ENCODE data around the gene DNLZ.

DNLZ gene

GRCh38 chr9:136397643-136398042 lies 34.1 kb upstream of the DNLZ start:
- Histone ChIP-seq H3K4me1 (no peaks in the 10 kb centered on the region), H3K4me2 (ENCODE audit: low read length) (no peak overlapping the region), H3K27me3 (ENCODE audit: control insufficient read depth, insufficient read depth, low read length) (no peaks in the 10 kb centered on the region), H3K4me3 (ENCODE audit: low read depth, low read length) (no peak overlapping the region), H3K9ac (no peak overlapping the region), H2AFZ (no peak overlapping the region), H3K9me3 (ENCODE audit: control insufficient read depth, low read length) (no peaks in the 10 kb centered on the region), H3K79me2 (no peaks in the 10 kb centered on the region), H3K27ac (no peak overlapping the region), H3K36me3 (ENCODE audit: control insufficient read depth, insufficient read depth, low read length) (no peaks in the 10 kb centered on the region)
- no peak for TF ChIP-seq CTCF (IDR thresholded peaks at IDR 0.05)

- no peaks in the 10 kb centered on the region for H3K4me1 ChIP-seq
- no peak overlapping the region for H3K27ac ChIP-seq
- no peaks in the 10 kb centered on the region for H3K36me3 ChIP-seq (ENCODE audit: control insufficient read depth, insufficient read depth, low read length)
Measured at GRCh38 chr9:136396219-136396515, 32.6 kb upstream of the DNLZ start.

GRCh38 chr9:136395345-136396218 lies 32.0 kb upstream of the DNLZ start:
- no peaks in the 10 kb centered on the region for H3K36me3 ChIP-seq (ENCODE audit: control insufficient read depth, insufficient read depth, low read length)
- H3K27ac ChIP-seq, result no peak overlapping the region
- H3K4me3 ChIP-seq (ENCODE audit: low read depth, low read length), result no peak overlapping the region
- TF ChIP-seq CTCF (IDR thresholded peaks at IDR 0.05), result no peak
- no peaks in the 10 kb centered on the region for H3K4me1 ChIP-seq
- H3K4me2 ChIP-seq (ENCODE audit: low read length), result no peak overlapping the region
- no peaks in the 10 kb centered on the region for H3K9me3 ChIP-seq (ENCODE audit: control insufficient read depth, low read length)
- H3K9ac ChIP-seq, result no peak overlapping the region
- no peaks in the 10 kb centered on the region for H3K79me2 ChIP-seq
- H2AFZ ChIP-seq, result no peak overlapping the region
- H3K27me3 ChIP-seq (ENCODE audit: control insufficient read depth, insufficient read depth, low read length), result no peaks in the 10 kb centered on the region

More at GRCh38 chr9:136396219-136396515, 32.6 kb upstream of the DNLZ start:
- Histone ChIP-seq H3K9me3 (ENCODE audit: control insufficient read depth, low read length) (no peaks in the 10 kb centered on the region), H3K79me2 (no peaks in the 10 kb centered on the region), H3K27me3 (ENCODE audit: control insufficient read depth, insufficient read depth, low read length) (no peaks in the 10 kb centered on the region), H3K4me3 (ENCODE audit: low read depth, low read length) (no peak overlapping the region), H2AFZ (no peak overlapping the region), H3K4me2 (ENCODE audit: low read length) (no peak overlapping the region), H3K9ac (no peak overlapping the region)
- TF ChIP-seq CTCF (IDR thresholded peaks at IDR 0.05), result no peak

GRCh38 chr9:136395020-136395340 lies 31.4 kb upstream of the DNLZ start:
- H2AFZ ChIP-seq, result no peak overlapping the region
- no peak overlapping the region for H3K27ac ChIP-seq
- no peaks in the 10 kb centered on the region for H3K9me3 ChIP-seq (ENCODE audit: control insufficient read depth, low read length)
- H3K79me2 ChIP-seq, result no peaks in the 10 kb centered on the region
- H3K4me3 ChIP-seq (ENCODE audit: low read depth, low read length), result no peak overlapping the region
- TF ChIP-seq CTCF (IDR thresholded peaks at IDR 0.05), result no peak
- no peaks in the 10 kb centered on the region for H3K36me3 ChIP-seq (ENCODE audit: control insufficient read depth, insufficient read depth, low read length)
- H3K4me1 ChIP-seq, result no peaks in the 10 kb centered on the region
- H3K4me2 ChIP-seq (ENCODE audit: low read length), result no peak overlapping the region
- H3K9ac ChIP-seq, result no peak overlapping the region
- H3K27me3 ChIP-seq (ENCODE audit: control insufficient read depth, insufficient read depth, low read length), result no peaks in the 10 kb centered on the region
